GM19452 (cell line): ENCODE results near the gene NEDD8.
"Not testable (repeated sequence)": the region's sequence is repeated elsewhere in the genome, so short reads cannot be mapped to it uniquely, and the experiment has no call there.

Experiments used
- ATAC-seq: cut with Tn5 transposase; IDR thresholded peaks from one replicate; pipeline ENCODE4 v1.9.1; 2021; ENCODE audit not compliant: unreplicated experiment

NEDD8 gene

GRCh38 chr14:24226473-24226872 lies 5.7 kb downstream of the NEDD8 start:
- ATAC-seq: no peak

DNA sequence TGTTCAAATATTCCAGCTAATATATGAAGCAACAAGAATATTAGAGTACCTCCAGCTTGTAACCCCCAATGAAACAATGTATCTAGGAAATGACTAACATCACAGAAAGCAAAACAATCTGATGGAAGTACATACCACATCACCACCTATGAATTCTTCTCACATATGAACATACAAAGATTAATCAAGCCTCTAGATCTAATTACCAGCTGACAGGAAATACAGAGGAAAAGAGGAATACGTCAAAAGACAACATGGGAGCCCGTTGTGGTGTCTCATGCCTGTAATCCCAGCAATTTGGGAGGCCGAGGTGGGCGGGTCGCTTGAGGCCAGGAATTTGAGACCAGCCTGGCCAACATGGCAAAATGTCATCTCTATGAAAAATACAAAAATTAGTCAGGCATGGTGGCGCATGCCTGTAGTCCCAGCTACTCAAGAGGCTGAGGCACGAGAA lies 7.5 kb downstream of the NEDD8 start:
- no peak for ATAC-seq

- ATAC-seq: not testable (repeated sequence)
Measured at GRCh38 chr14:24222987-24223386, 9.2 kb downstream of the NEDD8 start.

- no peak for ATAC-seq
Measured at GRCh38 chr14:24219521-24219920, 12.6 kb downstream of the NEDD8 start.

GRCh38 chr14:24219080-24219479 lies 13.1 kb downstream of the NEDD8 start:
- no peak for ATAC-seq

GRCh38 chr14:24216876-24217275 lies 15.3 kb downstream of the NEDD8 start:
- not testable (repeated sequence) for ATAC-seq

- ATAC-seq: no peak
Measured at GRCh38 chr14:24216345-24216699, 15.8 kb downstream of the NEDD8 start.

DNA sequence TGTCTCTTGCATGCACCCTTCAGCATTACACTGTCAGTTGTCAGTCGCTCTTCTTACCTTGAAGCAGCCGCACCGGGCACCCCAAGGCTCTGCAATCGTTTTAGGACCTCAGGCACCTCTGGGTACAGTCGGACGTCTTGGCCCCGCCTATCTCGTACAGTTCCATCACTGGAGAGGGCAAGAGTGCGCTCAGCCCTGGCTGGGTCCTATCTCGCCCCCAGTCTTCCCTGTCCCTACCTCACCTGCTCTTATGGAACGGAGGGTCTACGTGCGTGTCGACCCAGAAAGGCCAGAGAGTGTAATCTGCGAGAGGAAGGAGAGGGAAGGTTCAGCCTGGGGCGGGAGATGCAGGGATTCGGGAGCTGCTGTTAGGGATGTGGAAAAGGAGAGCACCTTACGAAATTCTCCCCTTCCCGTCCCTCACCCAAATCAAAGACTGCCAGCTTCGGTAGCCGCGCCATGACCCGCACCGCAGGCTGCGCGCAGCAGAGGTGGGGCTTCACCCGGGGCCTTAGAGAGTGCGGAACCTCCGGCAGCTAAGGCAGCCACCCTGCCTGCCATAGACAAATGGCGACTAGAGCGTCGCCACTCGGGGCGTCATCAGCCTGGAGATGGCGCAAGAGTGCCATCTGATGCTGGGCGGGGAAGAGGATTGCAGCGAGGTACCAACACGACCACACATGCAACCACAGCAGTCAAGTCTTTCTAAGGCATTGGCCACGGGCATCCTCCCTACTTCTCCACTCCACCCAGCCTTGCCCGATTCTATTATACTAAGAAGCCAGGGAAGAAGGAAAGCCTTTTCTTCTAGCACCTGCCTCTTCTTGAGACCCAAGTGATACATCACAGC lies 16.4 kb downstream of the NEDD8 start, which contains the start of gene MDP1:
TSS of gene MDP1 (minus strand) at position 572 of the 850 bp plus-strand sequence. CDS start at position 461, 111 bp downstream.
- ATAC-seq: peak; percentile 67

GRCh38 chr14:24213866-24214662 lies 18.1 kb downstream of the NEDD8 start:
- no peak for ATAC-seq

DNA sequence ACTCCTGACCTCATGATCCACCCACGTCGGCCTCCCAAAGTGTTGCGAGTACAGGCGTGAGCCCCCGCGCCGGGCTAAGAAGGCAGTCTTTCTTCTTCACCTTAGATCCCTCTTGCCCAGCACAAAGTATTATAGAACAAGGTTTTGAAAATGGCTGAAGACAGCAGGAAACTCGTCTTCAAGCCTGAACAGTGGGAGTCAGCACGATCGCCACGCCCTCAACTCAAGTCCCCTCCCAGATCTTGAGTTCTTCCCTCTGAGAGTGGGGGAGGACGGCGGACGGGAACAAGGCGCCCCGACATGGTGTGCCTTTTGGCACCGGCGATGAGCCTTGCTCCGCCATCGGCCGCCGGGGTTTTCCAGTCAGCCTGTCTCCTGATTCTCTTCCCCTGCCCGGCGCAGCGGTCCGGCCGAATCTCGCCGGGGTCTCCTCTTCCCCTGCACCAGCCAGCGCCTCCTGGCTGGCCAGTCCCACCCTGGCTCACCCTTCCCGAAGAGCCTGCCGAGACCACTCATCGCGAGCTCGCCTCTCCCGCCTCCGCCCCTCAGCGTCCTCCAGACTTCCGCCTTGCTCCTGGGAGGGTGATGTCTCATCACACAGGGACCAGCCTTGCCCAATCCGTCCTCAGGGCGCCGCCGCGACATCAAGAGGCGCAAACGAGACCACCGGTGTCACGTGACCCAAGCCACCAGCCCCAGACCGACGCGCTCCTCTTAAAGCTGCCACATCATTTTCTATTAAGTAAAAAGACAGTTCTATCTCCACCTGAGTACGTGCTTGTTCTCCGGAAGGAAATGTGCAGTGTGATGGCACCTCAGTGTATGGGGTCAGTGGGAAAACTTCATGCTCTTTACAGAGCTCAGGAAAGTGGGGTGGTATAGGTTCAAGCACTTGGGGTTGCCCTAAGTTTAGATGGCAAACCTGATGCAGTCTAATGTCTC lies 19.0 kb downstream of the NEDD8 start, which contains the start of gene CHMP4A:
TSS of gene CHMP4A (minus strand) at position 565 of the 942 bp plus-strand sequence. CDS start at position 516, 49 bp downstream.
- ATAC-seq: peak; percentile 79

DNA sequence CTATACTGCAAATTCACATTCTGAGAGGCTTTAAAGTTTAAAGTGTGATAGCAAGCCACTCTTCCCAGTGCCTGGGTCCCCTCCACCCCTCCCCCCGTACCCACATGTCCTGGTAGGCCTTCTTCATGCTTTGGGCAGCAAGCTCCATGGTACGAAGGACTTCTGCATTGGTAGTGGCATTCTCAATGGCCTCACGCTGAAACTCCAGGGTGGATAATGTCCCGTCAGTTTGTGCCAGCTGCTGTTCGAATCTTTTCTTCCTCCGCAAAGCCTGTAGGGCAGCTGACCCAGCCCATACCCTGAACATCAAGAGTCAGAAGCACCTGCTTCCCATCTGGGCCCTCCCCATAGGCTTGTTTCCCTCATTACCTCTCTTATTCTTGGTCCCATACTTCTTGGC lies 20.9 kb downstream of the NEDD8 start:
- ATAC-seq: no peak

GRCh38 chr14:24207625-24208024 lies 24.5 kb downstream of the NEDD8 start:
- ATAC-seq: no peak

GRCh38 chr14:24207104-24207551 lies 25.0 kb downstream of the NEDD8 start:
- no peak for ATAC-seq

- ATAC-seq: no peak
Measured at GRCh38 chr14:24206260-24207103, 25.7 kb downstream of the NEDD8 start.

GRCh38 chr14:24204163-24205146 lies 27.7 kb downstream of the NEDD8 start:
- ATAC-seq: no peak

GRCh38 chr14:24203249-24203886 lies 28.8 kb downstream of the NEDD8 start:
- not testable (repeated sequence) for ATAC-seq

DNA sequence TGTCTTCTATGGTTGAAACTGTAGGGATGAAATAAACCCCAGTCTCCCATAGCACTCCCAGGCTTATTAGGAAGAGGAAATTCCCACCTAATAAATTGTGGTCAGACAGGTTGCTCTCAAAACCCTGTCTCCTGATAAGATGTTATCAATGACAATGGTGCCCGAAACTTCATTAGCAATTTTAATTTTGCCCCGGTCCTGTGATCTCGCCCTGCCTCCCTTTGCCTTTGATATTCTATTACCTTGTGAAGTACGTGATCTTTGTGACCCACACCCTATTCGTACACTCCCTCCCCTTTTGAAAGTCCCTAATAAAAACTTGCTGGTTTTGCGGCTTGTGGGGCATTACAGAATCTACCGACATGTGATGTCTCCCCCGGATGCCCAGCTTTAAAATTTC lies 29.6 kb downstream of the NEDD8 start:
- not testable (repeated sequence) for ATAC-seq
